Fibroblast of lung (primary cell): ENCODE data around the gene ORC1. TPM values are rescaled to one million over a fixed set of nuclear protein-coding genes. Genes with fewer than 3 reads are reported as not detected.

Experiments used
- DNase-seq, 2 donors: peaks; one replicate each; pipeline versions ENCODE4 v3.0.0 to v3.0.0-alpha.2; 2010; ENCODE audit warnings: low read depth in 2 of 2
- H2AFZ ChIP-seq: 2 replicates; pipeline ENCODE4 v1.5.1; 2012; ENCODE audit warnings: low read length, control low read depth, inconsistent platforms
- H3K27ac ChIP-seq: 2 replicates; pipeline ENCODE4 v1.5.1; 2011; ENCODE audit warnings: low read length, control low read depth; ENCODE audit not compliant: insufficient read depth
- H3K27me3 ChIP-seq: 2 replicates; pipeline ENCODE4 v1.5.1; 2011; ENCODE audit warnings: mild to moderate bottlenecking, low read length; ENCODE audit not compliant: control insufficient read depth, insufficient read depth
- H3K36me3 ChIP-seq: 2 replicates; pipeline ENCODE4 v1.5.1; 2011; ENCODE audit warnings: low read length; ENCODE audit not compliant: control insufficient read depth, insufficient read depth
- H3K4me1 ChIP-seq: 2 replicates; pipeline ENCODE4 v1.5.1; 2011; ENCODE audit warnings: low read length; ENCODE audit not compliant: control insufficient read depth, insufficient read depth; ENCODE audit errors: extremely low read depth
- H3K4me2 ChIP-seq: 2 replicates; pipeline ENCODE4 v1.5.1; 2011; ENCODE audit warnings: low read length, control low read depth; ENCODE audit not compliant: insufficient read depth; ENCODE audit errors: extremely low read depth
- H3K4me3 ChIP-seq, 4 experiments: fragments of 200-600 bp in 1 of 4; sonication (generic) in 1 of 4; replicated peaks in 1 of 4; 2 replicates each; pipeline ENCODE4 v1.5.1; 2011 to 2016; ENCODE audit warnings: low read length in 4 of 4, low read depth in 3 of 4, mild to moderate bottlenecking in 3 of 4, control low read depth in 2 of 4, inconsistent platforms in 1 of 4, mixed read lengths in 1 of 4; ENCODE audit not compliant: insufficient read depth in 1 of 4; ENCODE audit errors: control extremely low read depth in 1 of 4
- H3K79me2 ChIP-seq: 2 replicates; pipeline ENCODE4 v1.5.1; 2012; ENCODE audit warnings: mild to moderate bottlenecking, low read length, inconsistent platforms; ENCODE audit not compliant: control insufficient read depth, insufficient read depth
- H3K9ac ChIP-seq: 2 replicates; pipeline ENCODE4 v1.5.1; 2011; ENCODE audit warnings: mild to moderate bottlenecking, low read length, control low read depth; ENCODE audit not compliant: insufficient read depth
- H3K9me3 ChIP-seq: 2 replicates; pipeline ENCODE4 v1.5.1; 2012; ENCODE audit warnings: low read depth, low read length; ENCODE audit not compliant: control insufficient read depth, insufficient read depth
- H4K20me1 ChIP-seq: 2 replicates; pipeline ENCODE4 v1.5.1; 2011; ENCODE audit warnings: low read length; ENCODE audit not compliant: control insufficient read depth, insufficient read depth; ENCODE audit errors: extremely low read depth
- CTCF ChIP-seq, 2 donors: IDR thresholded peaks in 1 of 2; conservative IDR thresholded peaks in 1 of 2; 1 replicate in 1 of 2; 2 replicates in 1 of 2; pipeline ENCODE4 v1.5.1; 2011 to 2012; ENCODE audit warnings: low read length in 2 of 2, control low read depth in 1 of 2, inconsistent platforms in 1 of 2, low read depth in 1 of 2, mild to moderate bottlenecking in 1 of 2
- EZH2 ChIP-seq: IDR thresholded peaks from 2 replicates; pipeline ENCODE4 v1.5.1; 2012; ENCODE audit warnings: low read length, control low read depth, mild to moderate bottlenecking; ENCODE audit errors: missing control alignments
- polyA plus RNA-seq, 2 donors: library from polyadenylated mRNA; depleted of rRNA in 1 of 2; stranded (reverse) in 1 of 2; unstranded in 1 of 2; fragments of >200 nt; gene quantifications; 2 replicates each; pipeline ENCODE4 v1.2.1, GENCODE V29; 2011 to 2012; ENCODE audit warnings: missing spikeins in 1 of 2
- total RNA-seq: library from RNA; depleted of rRNA; stranded (reverse); fragments of >200 nt; gene quantifications from 2 replicates; pipeline ENCODE4 v1.2.1, GENCODE V29; 2014

ORC1 gene
- total and polyA plus RNA-seq, 2 donors (not counting 1 experiment from before 2014, with no cell fraction given) = 0.83 to 3.6 TPM

GRCh38 chr1:52414942-52415341 lies 10.7 kb upstream of the ORC1 start:
- no peak overlapping the region for H2AFZ ChIP-seq
- no peak overlapping the region for H3K9ac ChIP-seq
- DNase-seq = no peak
- no peaks in the 10 kb centered on the region for H4K20me1 ChIP-seq
- no peak overlapping the region for H3K4me2 ChIP-seq
- no peaks in the 10 kb centered on the region for H3K4me1 ChIP-seq
- no peak overlapping the region for H3K27ac ChIP-seq
- no peaks in the 10 kb centered on the region for H3K9me3 ChIP-seq
- no peaks in the 10 kb centered on the region for H3K79me2 ChIP-seq
- no peak overlapping the region for H3K4me3 ChIP-seq
- peaks cover 3% of the 10 kb centered on the region for H3K36me3 ChIP-seq
- no peaks in the 10 kb centered on the region for H3K27me3 ChIP-seq
- TF ChIP-seq EZH2 = no peak

GRCh38 chr1:52413410-52413989 lies 9.3 kb upstream of the ORC1 start:
- Histone ChIP-seq H3K4me2 (no peak overlapping the region), H3K36me3 (peaks cover 5% of the 10 kb centered on the region), H3K9ac (no peak overlapping the region), H3K4me3 (no peak overlapping the region), H3K9me3 (no peaks in the 10 kb centered on the region), H3K27ac (no peak overlapping the region), H3K27me3 (no peaks in the 10 kb centered on the region), H2AFZ (no peak overlapping the region), H4K20me1 (no peaks in the 10 kb centered on the region), H3K4me1 (no peaks in the 10 kb centered on the region), H3K79me2 (no peaks in the 10 kb centered on the region)
- peak in 1 of 2 donors; percentile 7 for DNase-seq
- no peak for TF ChIP-seq EZH2

- Histone ChIP-seq H3K4me2 (peak overlapping the region; percentile 84), H3K79me2 (peaks cover 29% of the 10 kb centered on the region), H3K27me3 (no peaks in the 10 kb centered on the region), H3K4me3 (peak overlapping the region; percentile 79 to 100 (median 94)), H3K9ac (peak overlapping the region; percentile 89), H3K36me3 (peaks cover 2% of the 10 kb centered on the region), H3K9me3 (no peaks in the 10 kb centered on the region), H3K27ac (peak overlapping the region; percentile 97), H2AFZ (peak overlapping the region; percentile 94), H3K4me1 (no peaks in the 10 kb centered on the region), H4K20me1 (no peaks in the 10 kb centered on the region)
- TF ChIP-seq EZH2 = no peak
- no peak for TF ChIP-seq CTCF (conservative IDR thresholded peaks at IDR 0.05 in 1 of 2, IDR thresholded peaks at IDR 0.05 in 1 of 2; ENCODE audit: low read depth in 1 of 2, low read length in 2 of 2)
- no peak for DNase-seq
Observed at GRCh38 chr1:52404975-52405338, 734 bp upstream of the ORC1 start.

- Histone ChIP-seq H3K4me1 (no peaks in the 10 kb centered on the region), H3K27ac (peak overlapping the region; percentile 97), H4K20me1 (no peaks in the 10 kb centered on the region), H2AFZ (peak overlapping the region; percentile 99), H3K9ac (peak overlapping the region; percentile 58), H3K4me3 (peak overlapping the region; percentile 79 to 100 (median 94)), H3K4me2 (peak overlapping the region; percentile 94), H3K79me2 (peaks cover 29% of the 10 kb centered on the region), H3K36me3 (no peaks in the 10 kb centered on the region), H3K9me3 (no peaks in the 10 kb centered on the region), H3K27me3 (no peaks in the 10 kb centered on the region)
- peak; percentile 78 to 81 for DNase-seq
- TF ChIP-seq CTCF (conservative IDR thresholded peaks at IDR 0.05 in 1 of 2, IDR thresholded peaks at IDR 0.05 in 1 of 2; ENCODE audit: low read depth in 1 of 2, low read length in 2 of 2) (no peak), EZH2 (no peak)
Observed at GRCh38 chr1:52403566-52404115, 582 bp downstream of the ORC1 start.
